KMS-11 (cell line): ENCODE data around the gene DNMT3A.

Experiments
- H2AFZ ChIP-seq: fragments of 200-600 bp; sonication (generic); 2 replicates; pipeline ENCODE4 v1.6.1; 2016; ENCODE audit warnings: antibody characterized with exemption, mixed run types, low read depth
- H3K27ac ChIP-seq: fragments of 200-600 bp; sonication (generic); 2 replicates; pipeline ENCODE4 v1.6.1; 2016; ENCODE audit warnings: mild to moderate bottlenecking, mixed run types
- H3K27me3 ChIP-seq: fragments of 200-600 bp; sonication (generic); 2 replicates; pipeline ENCODE4 v1.6.1; 2017; ENCODE audit warnings: mild to moderate bottlenecking, low read depth, mixed run types, moderate library complexity; ENCODE audit not compliant: insufficient read depth
- H3K36me3 ChIP-seq: fragments of 200-600 bp; sonication (generic); 2 replicates; pipeline ENCODE4 v1.6.1; 2017; ENCODE audit warnings: mild to moderate bottlenecking, mixed run types; ENCODE audit not compliant: insufficient read depth
- H3K4me1 ChIP-seq: fragments of 200-600 bp; sonication (generic); 2 replicates; pipeline ENCODE4 v1.6.1; 2016; ENCODE audit warnings: mild to moderate bottlenecking, low read depth, mixed run types; ENCODE audit not compliant: poor library complexity, severe bottlenecking
- H3K4me2 ChIP-seq: fragments of 200-600 bp; sonication (generic); 2 replicates; pipeline ENCODE4 v1.7.0; 2016; ENCODE audit warnings: mild to moderate bottlenecking, mixed run types
- H3K4me3 ChIP-seq: fragments of 200-600 bp; sonication (generic); IDR thresholded peaks from 2 replicates; pipeline ENCODE4 v1.6.1; 2017; ENCODE audit warnings: low read depth, low read length, mixed read lengths; ENCODE audit not compliant: insufficient read depth
- H3K79me2 ChIP-seq: fragments of 200-600 bp; sonication (generic); 2 replicates; pipeline ENCODE4 v1.6.1; 2016; ENCODE audit warnings: low read depth, mixed run types; ENCODE audit not compliant: insufficient read depth
- H3K9ac ChIP-seq: fragments of 200-600 bp; sonication (generic); 2 replicates; pipeline ENCODE4 v1.6.1; 2016; ENCODE audit warnings: mild to moderate bottlenecking, mixed run types
- H4K20me1 ChIP-seq: fragments of 200-600 bp; sonication (generic); 2 replicates; pipeline ENCODE4 v1.6.1; 2016; ENCODE audit warnings: mild to moderate bottlenecking, mixed run types; ENCODE audit not compliant: insufficient read depth
- TF ChIP-seq, protein P1 (sequence below): fragments of 200-600 bp; sonication (generic); conservative IDR thresholded peaks from 2 replicates; pipeline ENCODE4 v1.6.1; 2017; ENCODE audit warnings: low read depth, mild to moderate bottlenecking, antibody characterized with exemption, low read length, moderate library complexity, mixed read lengths

The DNMT3A gene

DNA sequence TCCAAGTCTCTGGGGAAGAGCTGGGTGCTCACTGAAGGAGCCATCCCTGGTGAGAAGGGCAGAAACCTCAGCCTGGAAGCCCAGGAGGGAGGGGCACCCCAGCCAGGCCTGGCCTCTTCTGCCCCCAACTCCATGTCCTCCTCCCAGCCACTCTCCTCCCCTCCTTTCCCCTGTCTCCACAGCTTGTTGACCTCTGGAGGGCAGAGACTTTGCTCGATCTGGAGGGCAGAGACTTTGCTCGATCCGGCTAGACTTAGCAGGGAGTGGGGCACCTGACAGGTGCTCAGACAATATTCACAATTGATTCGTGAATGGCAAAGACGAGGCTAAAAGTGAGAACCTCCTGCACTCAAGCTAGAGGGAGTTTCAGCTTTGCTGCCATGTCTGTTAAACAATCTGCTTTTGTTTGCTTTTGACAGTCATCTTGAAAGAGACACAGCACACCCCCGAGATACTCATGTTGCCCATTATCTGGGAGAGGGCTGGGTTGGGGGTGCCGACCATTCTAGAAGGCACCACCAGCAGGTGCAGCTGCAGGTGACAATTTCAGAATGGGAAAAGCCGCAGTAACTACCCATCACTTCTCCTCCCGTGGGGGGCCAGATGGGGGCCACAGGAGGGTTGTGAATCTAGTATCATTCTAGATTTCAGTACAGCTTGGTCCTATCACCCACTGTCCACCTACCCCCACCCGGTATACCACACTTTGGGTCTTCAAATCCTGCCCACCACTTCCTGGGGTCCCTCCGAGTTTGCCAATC is 54.8 kb downstream of the DNMT3A start:
- Histone ChIP-seq H3K4me1 (peaks cover 34% of the 10 kb centered on the region), H2AFZ (peak overlapping the region; percentile 28; the same call in 1 of the 2 replicates), H3K27ac (peak overlapping the region; percentile 44; the same call in 1 of the 2 replicates), H3K27me3 (no peaks in the 10 kb centered on the region), H4K20me1 (no peaks in the 10 kb centered on the region), H3K4me3 (no peak overlapping the region), H3K36me3 (no peaks in the 10 kb centered on the region), H3K4me2 (peak overlapping the region; percentile 58), H3K9ac (peak overlapping the region; percentile 19; the same call in 1 of the 2 replicates), H3K79me2 (no peaks in the 10 kb centered on the region)
- TF ChIP-seq, protein P1, sequence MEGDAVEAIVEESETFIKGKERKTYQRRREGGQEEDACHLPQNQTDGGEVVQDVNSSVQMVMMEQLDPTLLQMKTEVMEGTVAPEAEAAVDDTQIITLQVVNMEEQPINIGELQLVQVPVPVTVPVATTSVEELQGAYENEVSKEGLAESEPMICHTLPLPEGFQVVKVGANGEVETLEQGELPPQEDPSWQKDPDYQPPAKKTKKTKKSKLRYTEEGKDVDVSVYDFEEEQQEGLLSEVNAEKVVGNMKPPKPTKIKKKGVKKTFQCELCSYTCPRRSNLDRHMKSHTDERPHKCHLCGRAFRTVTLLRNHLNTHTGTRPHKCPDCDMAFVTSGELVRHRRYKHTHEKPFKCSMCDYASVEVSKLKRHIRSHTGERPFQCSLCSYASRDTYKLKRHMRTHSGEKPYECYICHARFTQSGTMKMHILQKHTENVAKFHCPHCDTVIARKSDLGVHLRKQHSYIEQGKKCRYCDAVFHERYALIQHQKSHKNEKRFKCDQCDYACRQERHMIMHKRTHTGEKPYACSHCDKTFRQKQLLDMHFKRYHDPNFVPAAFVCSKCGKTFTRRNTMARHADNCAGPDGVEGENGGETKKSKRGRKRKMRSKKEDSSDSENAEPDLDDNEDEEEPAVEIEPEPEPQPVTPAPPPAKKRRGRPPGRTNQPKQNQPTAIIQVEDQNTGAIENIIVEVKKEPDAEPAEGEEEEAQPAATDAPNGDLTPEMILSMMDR: no peak

DNA sequence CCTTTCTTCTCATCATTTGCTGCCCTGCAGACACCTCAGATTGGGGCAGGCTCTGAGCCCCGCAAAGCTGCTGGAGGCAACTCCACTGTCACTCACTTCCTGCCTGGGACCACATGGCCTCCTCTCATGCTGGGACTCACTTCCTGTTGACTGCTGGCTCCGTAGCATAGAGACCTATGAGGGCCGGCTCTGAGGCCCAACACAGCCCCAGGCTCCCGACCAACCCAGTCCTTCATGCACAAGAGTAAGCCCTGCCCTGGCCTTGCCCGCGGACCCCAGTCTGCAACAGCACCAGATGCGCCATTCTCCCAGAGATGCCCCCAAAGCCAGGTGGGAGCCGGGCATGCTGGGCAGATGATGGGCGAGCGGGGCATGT is 55.7 kb downstream of the DNMT3A start:
- Histone ChIP-seq H3K9ac (no peak overlapping the region), H3K36me3 (no peaks in the 10 kb centered on the region), H3K4me3 (no peak overlapping the region), H3K27me3 (no peaks in the 10 kb centered on the region), H3K79me2 (no peaks in the 10 kb centered on the region), H2AFZ (no peak overlapping the region), H3K27ac (no peak overlapping the region), H3K4me1 (peaks cover 43% of the 10 kb centered on the region), H4K20me1 (no peaks in the 10 kb centered on the region), H3K4me2 (peak overlapping the region; percentile 58; the same call in 1 of the 2 replicates)
- TF ChIP-seq, protein P1: no peak

DNA sequence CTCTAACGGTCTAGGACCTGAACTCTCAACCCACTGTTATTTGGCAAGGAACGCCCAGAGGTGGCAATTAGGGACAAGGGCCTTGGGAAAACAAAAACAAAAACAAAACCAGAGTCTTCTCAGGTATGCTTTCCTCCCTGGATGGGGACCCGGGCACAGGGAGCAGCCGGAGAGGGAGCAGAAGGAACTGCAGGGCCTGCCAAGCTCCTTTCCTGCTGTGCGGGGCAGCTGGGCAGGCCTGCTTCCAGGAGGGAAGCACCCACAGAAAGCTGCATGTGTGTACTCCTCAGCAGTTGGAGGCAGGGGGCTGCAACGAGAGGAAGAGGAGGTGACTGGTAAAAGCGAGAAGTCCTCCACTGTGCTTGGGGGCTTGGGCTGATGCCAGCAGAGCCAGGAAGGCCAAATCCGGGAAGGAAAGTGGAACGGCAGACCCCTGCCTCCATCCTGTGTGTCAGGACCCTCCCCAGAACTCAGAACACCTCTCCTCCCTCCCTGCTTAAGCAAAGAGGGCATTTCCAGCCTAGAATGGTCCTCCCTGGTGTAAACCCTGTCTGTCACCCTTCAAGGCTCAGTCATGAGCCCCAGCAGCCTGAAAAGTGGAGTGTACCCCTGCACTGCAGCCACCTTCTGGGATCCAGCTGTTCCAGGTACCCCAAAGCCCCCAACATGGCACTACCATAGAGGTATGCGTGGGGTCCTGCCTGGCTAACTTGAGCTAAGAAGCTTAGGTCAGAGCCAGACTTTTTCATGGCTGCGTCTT is 56.3 kb downstream of the DNMT3A start:
- no peak overlapping the region for H3K27ac ChIP-seq
- H2AFZ ChIP-seq: no peak overlapping the region

DNA sequence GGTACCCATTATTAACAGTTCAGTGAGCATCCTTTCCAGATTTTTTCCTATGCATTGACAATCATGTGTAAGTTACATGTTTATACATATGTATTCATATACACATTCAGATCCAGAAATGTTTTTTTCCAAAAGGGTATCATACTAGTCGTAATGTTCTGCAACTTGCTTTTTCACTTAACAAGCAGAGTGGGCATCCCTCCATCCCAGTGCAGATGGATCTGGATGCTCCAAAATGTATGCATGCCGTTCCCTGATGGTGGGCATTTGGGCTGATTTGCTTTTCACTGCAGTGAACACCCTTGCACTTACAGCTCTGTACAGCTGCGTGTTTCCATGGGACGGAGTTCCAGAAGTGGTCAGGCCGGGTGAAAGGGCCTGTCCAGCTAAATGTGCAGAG is 57.0 kb downstream of the DNMT3A start:
- Histone ChIP-seq H3K36me3 (no peaks in the 10 kb centered on the region), H2AFZ (no peak overlapping the region), H3K27ac (no peak overlapping the region), H3K79me2 (no peaks in the 10 kb centered on the region), H3K4me2 (no peak overlapping the region), H3K27me3 (no peaks in the 10 kb centered on the region), H4K20me1 (no peaks in the 10 kb centered on the region), H3K4me1 (peaks cover 51% of the 10 kb centered on the region), H3K4me3 (no peak overlapping the region), H3K9ac (no peak overlapping the region)
- TF ChIP-seq, protein P1: no peak

More for the DNA sequence above, 56.3 kb downstream of the DNMT3A start:
- no peak overlapping the region for H3K9ac ChIP-seq
- H3K4me2 ChIP-seq: peak overlapping the region; percentile 58; the same call in 1 of the 2 replicates
- H3K79me2 ChIP-seq: no peaks in the 10 kb centered on the region
- H3K36me3 ChIP-seq: no peaks in the 10 kb centered on the region
- H3K4me3 ChIP-seq: no peak overlapping the region
- no peaks in the 10 kb centered on the region for H4K20me1 ChIP-seq
- peaks cover 49% of the 10 kb centered on the region for H3K4me1 ChIP-seq
- TF ChIP-seq, protein P1: no peak
- no peaks in the 10 kb centered on the region for H3K27me3 ChIP-seq
